GM12878 (cell line): Measurements from ENCODE around the gene ATF7.
A peak's percentile ranks its signal among the peaks of the same experiment; 100 is the strongest.

Experiments used
- ATF3 ChIP-seq: IDR thresholded peaks from 2 replicates; pipeline ENCODE4 v1.6.1; 2011; ENCODE audit warnings: low read depth, mild to moderate bottlenecking, low read length, moderate library complexity, borderline replicate concordance; ENCODE audit errors: extremely low read depth
- CBX3 ChIP-seq: fragments of 200-600 bp; sonication (generic); IDR thresholded peaks from 2 replicates; pipeline ENCODE4 v1.6.1; 2016; ENCODE audit warnings: low read depth, borderline replicate concordance
- CEBPB ChIP-seq, 2 experiments: fragments of 150-350 bp in 1 of 2; IDR thresholded peaks; 2 replicates each; pipeline ENCODE4 v1.6.1; 2012 to 2014; ENCODE audit warnings: low read depth in 2 of 2, low read length in 2 of 2, borderline replicate concordance in 1 of 2, inconsistent platforms in 1 of 2
- CREM ChIP-seq: IDR thresholded peaks from 2 replicates; pipeline ENCODE4 v1.6.1; 2014; ENCODE audit warnings: antibody characterized with exemption, low read depth
- CTCF ChIP-seq, 3 experiments: IDR thresholded peaks in 2 of 3; conservative IDR thresholded peaks in 1 of 3; 2 replicates each; pipeline ENCODE4 v1.5.1; 2011; ENCODE audit warnings: low read depth in 3 of 3, low read length in 3 of 3, mild to moderate bottlenecking in 3 of 3, control low read depth in 2 of 3, moderate library complexity in 2 of 3, inconsistent platforms in 1 of 3, mixed read lengths in 1 of 3; ENCODE audit not compliant: control insufficient read depth in 2 of 3, insufficient read depth in 1 of 3; ENCODE audit errors: extremely low read depth in 1 of 3
- EP300 ChIP-seq, 2 experiments: fragments of 150-350 bp in 1 of 2; IDR thresholded peaks; 2 replicates each; pipeline ENCODE4 v1.6.1; 2011 to 2012; ENCODE audit warnings: low read depth in 2 of 2, low read length in 2 of 2, borderline replicate concordance in 1 of 2, improper control_type of control experiment in 1 of 2, inconsistent platforms in 1 of 2; ENCODE audit not compliant: control insufficient read depth in 1 of 2
- EZH2 ChIP-seq: IDR thresholded peaks from 2 replicates; pipeline ENCODE4 v1.6.1; 2012; ENCODE audit warnings: low read depth, mild to moderate bottlenecking, control low read depth, inconsistent platforms, low read length, borderline replicate concordance; ENCODE audit not compliant: control insufficient read depth
- MXI1 ChIP-seq: fragments of 150-350 bp; IDR thresholded peaks from 2 replicates; pipeline ENCODE4 v1.6.1; 2011; ENCODE audit warnings: low read depth, mild to moderate bottlenecking, inconsistent platforms, low read length, improper control_type of control experiment
- POLR2A ChIP-seq: IDR thresholded peaks from 2 replicates; pipeline ENCODE4 v1.6.1; 2011; ENCODE audit warnings: low read depth, mild to moderate bottlenecking, low read length
- SIN3A ChIP-seq: IDR thresholded peaks from 2 replicates; pipeline ENCODE4 v1.6.1; 2012; ENCODE audit warnings: low read depth, low read length, improper control_type of control experiment

- TF ChIP-seq CEBPB (IDR thresholded peaks at IDR 0.05; ENCODE audit: borderline replicate concordance in 1 of 2, low read depth in 2 of 2, low read length in 2 of 2) (no peak), EP300 (IDR thresholded peaks at IDR 0.05; ENCODE audit: borderline replicate concordance in 1 of 2, control insufficient read depth in 1 of 2, low read depth in 2 of 2, low read length in 2 of 2) (no peak), SIN3A (no peak), CREM (no peak), POLR2A (peak; percentile 70), CBX3 (no peak), ATF3 (no peak), EZH2 (no peak), CTCF (IDR thresholded peaks at IDR 0.05 in 2 of 3, conservative IDR thresholded peaks at IDR 0.05 in 1 of 3; ENCODE audit: control insufficient read depth in 2 of 3, extremely low read depth in 1 of 3, insufficient read depth in 1 of 3, low read depth in 3 of 3, low read length in 3 of 3) (no peak), MXI1 (peak; percentile 39; the same call in 1 of the 2 replicates)
These were observed 125.9 kb downstream of the ATF7 start for GRCh38 chr12:53500142-53500775.
